Mesenchymal stem cell (in vitro differentiated cells and primary cell): Measurements from ENCODE around the gene DEPDC1.

Experiments
- DNase-seq: peaks from one replicate; pipeline ENCODE4 v3.0.0-alpha.2; 2013
- H2AFZ ChIP-seq: one replicate; pipeline ENCODE4 v1.6.1; 2013; ENCODE audit warnings: low read depth, mild to moderate bottlenecking, control low read depth, inconsistent platforms, low read length, moderate library complexity
- H2AK5ac ChIP-seq: 2 replicates; pipeline ENCODE4 v1.6.1; 2013; ENCODE audit warnings: low read length, moderate library complexity, mild to moderate bottlenecking, inconsistent platforms; ENCODE audit not compliant: severe bottlenecking
- H2BK120ac ChIP-seq: one replicate; pipeline ENCODE4 v1.6.1; 2013; ENCODE audit warnings: low read depth, mild to moderate bottlenecking, inconsistent platforms, low read length, moderate library complexity
- H2BK12ac ChIP-seq, 2 experiments: one replicate each; pipeline ENCODE4 v1.6.1; 2013; ENCODE audit warnings: inconsistent platforms in 2 of 2, low read length in 2 of 2, mild to moderate bottlenecking in 2 of 2, moderate library complexity in 2 of 2, control low read depth in 1 of 2
- H2BK15ac ChIP-seq: one replicate; pipeline ENCODE4 v1.6.1; 2013; ENCODE audit warnings: mild to moderate bottlenecking, low read depth, inconsistent platforms; ENCODE audit not compliant: poor library complexity, severe bottlenecking
- H2BK5ac ChIP-seq: 2 replicates; pipeline ENCODE4 v1.6.1; 2013; ENCODE audit warnings: low read depth, mild to moderate bottlenecking, low read length, control low read depth, inconsistent platforms; ENCODE audit not compliant: poor library complexity, severe bottlenecking
- H3K14ac ChIP-seq, 2 experiments: one replicate each; pipeline ENCODE4 v1.6.1; 2013; ENCODE audit warnings: inconsistent platforms in 2 of 2, low read length in 2 of 2, control low read depth in 1 of 2, mild to moderate bottlenecking in 1 of 2, moderate library complexity in 1 of 2
- H3K18ac ChIP-seq, 2 experiments: one replicate each; pipeline ENCODE4 v1.6.1; 2013; ENCODE audit warnings: inconsistent platforms in 2 of 2, low read length in 2 of 2, control low read depth in 1 of 2, low read depth in 1 of 2, mild to moderate bottlenecking in 1 of 2
- H3K23ac ChIP-seq, 2 experiments: one replicate each; pipeline ENCODE4 v1.6.1; 2013; ENCODE audit warnings: inconsistent platforms in 2 of 2, low read length in 2 of 2, mild to moderate bottlenecking in 2 of 2, moderate library complexity in 2 of 2, control low read depth in 1 of 2
- H3K27ac ChIP-seq: 2 replicates; pipeline ENCODE4 v1.5.1; 2013; ENCODE audit warnings: mild to moderate bottlenecking, moderate library complexity, low read length, control low read depth, inconsistent platforms; ENCODE audit not compliant: poor library complexity, severe bottlenecking
- H3K27me3 ChIP-seq, 2 experiments: 2 replicates each; pipeline versions ENCODE4 v1.6.1 to v1.7.0; 2013; ENCODE audit warnings: low read length in 2 of 2, mild to moderate bottlenecking in 2 of 2, moderate library complexity in 2 of 2, control low read depth in 1 of 2, inconsistent platforms in 1 of 2; ENCODE audit not compliant: control insufficient read depth in 1 of 2, insufficient read depth in 1 of 2
- H3K36me3 ChIP-seq, 2 experiments: 2 replicates each; pipeline versions ENCODE4 v1.6.1 to v1.7.0; 2013; ENCODE audit warnings: low read length in 2 of 2, control low read depth in 1 of 2, inconsistent platforms in 1 of 2, low read depth in 1 of 2, mild to moderate bottlenecking in 1 of 2; ENCODE audit not compliant: insufficient read depth in 2 of 2, control insufficient read depth in 1 of 2
- H3K4ac ChIP-seq, 2 experiments: one replicate each; pipeline ENCODE4 v1.6.1; 2013; ENCODE audit warnings: inconsistent platforms in 2 of 2, low read length in 2 of 2, mild to moderate bottlenecking in 2 of 2, moderate library complexity in 2 of 2, control low read depth in 1 of 2, low read depth in 1 of 2
- H3K4me1 ChIP-seq: 2 replicates; pipeline ENCODE4 v1.6.1; 2013; ENCODE audit warnings: low read depth, low read length, control low read depth; ENCODE audit not compliant: control insufficient read depth, insufficient read depth
- H3K4me2 ChIP-seq: 2 replicates; pipeline ENCODE4 v1.6.1; 2013; ENCODE audit warnings: low read length, mild to moderate bottlenecking, inconsistent platforms; ENCODE audit not compliant: poor library complexity, severe bottlenecking
- H3K4me3 ChIP-seq, 2 experiments: 2 replicates each; pipeline versions ENCODE4 v1.5.1 to v1.7.0; 2013; ENCODE audit warnings: low read length in 2 of 2, mild to moderate bottlenecking in 2 of 2, control low read depth in 1 of 2, low read depth in 1 of 2; ENCODE audit not compliant: insufficient read depth in 1 of 2
- H3K79me1 ChIP-seq: replicated peaks from 2 replicates; pipeline ENCODE4 v1.6.1; 2013; ENCODE audit warnings: mild to moderate bottlenecking, control low read depth, low read length, inconsistent platforms; ENCODE audit not compliant: poor library complexity, severe bottlenecking
- H3K9ac ChIP-seq: 2 replicates; pipeline ENCODE4 v1.7.0; 2013; ENCODE audit warnings: mild to moderate bottlenecking, low read length, moderate library complexity
- H3K9me3 ChIP-seq: 2 replicates; pipeline ENCODE4 v1.7.0; 2013; ENCODE audit warnings: mild to moderate bottlenecking, low read length; ENCODE audit not compliant: control insufficient read depth
- H4K8ac ChIP-seq: one replicate; pipeline ENCODE4 v1.6.1; 2013; ENCODE audit warnings: inconsistent platforms, mild to moderate bottlenecking, low read length, moderate library complexity
- H4K91ac ChIP-seq: one replicate; pipeline ENCODE4 v1.6.1; 2013; ENCODE audit warnings: mild to moderate bottlenecking, low read length, inconsistent platforms
- WGBS: methylation state at CpG from one replicate; pipeline ENCODE4 v1.1.7; 2013; ENCODE audit warnings: mixed read lengths; 5-methylcytosine and 5-hydroxymethylcytosine counted together

Gene DEPDC1

DNA sequence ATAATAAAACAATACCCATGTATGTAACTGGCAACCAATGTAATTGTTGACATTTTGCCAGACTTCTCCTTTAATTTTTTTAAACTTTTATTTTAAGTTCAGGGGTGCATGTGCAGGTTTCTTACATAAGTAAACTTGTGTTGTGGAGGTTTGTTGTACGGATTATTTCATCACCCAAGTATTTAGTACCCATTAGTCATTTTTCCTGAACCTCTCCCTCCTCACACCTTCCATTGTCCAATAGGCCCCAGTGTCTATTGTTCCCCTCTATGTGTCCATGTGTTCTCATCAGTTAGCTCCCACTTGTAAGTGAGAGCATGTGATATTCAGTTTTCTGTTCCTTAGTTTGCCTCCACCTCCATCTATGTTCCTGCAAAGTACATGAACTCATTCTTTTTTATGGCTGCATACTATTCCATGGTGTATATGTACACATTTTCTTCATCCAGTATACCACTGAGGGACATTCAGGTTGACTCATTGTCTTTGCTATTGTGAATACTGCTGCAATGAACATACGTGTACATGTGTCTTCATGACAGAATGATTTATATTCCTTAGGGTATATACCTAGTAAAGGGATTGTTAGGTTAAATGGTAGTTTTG is 6.7 kb downstream of the DEPDC1 start:
- no peaks in the 10 kb centered on the region for H3K9me3 ChIP-seq
- no peak for DNase-seq
- H4K91ac ChIP-seq: no peak overlapping the region
- H3K27me3 ChIP-seq: no peaks in the 10 kb centered on the region
- H3K79me1 ChIP-seq: peaks cover 8% of the 10 kb centered on the region
- H3K9ac ChIP-seq: no peak overlapping the region
- no peak overlapping the region for H3K4me3 ChIP-seq
- WGBS: no CpG with 5 or more reads among the region's 2 CpGs
- no peak overlapping the region for H3K23ac ChIP-seq
- no peak overlapping the region for H4K8ac ChIP-seq
- H2AFZ ChIP-seq: no peak overlapping the region
- no peak overlapping the region for H3K14ac ChIP-seq
- H3K4ac ChIP-seq: no peak overlapping the region
- H2BK5ac ChIP-seq: no peak overlapping the region
- H3K4me1 ChIP-seq: no peaks in the 10 kb centered on the region
- H2AK5ac ChIP-seq: no peak overlapping the region
- no peak overlapping the region for H2BK15ac ChIP-seq
- H3K18ac ChIP-seq: no peak overlapping the region
- no peak overlapping the region for H3K4me2 ChIP-seq
- no peak overlapping the region for H3K27ac ChIP-seq
- no peaks in the 10 kb centered on the region for H3K36me3 ChIP-seq
- no peak overlapping the region for H2BK12ac ChIP-seq
- no peak overlapping the region for H2BK120ac ChIP-seq

DNA sequence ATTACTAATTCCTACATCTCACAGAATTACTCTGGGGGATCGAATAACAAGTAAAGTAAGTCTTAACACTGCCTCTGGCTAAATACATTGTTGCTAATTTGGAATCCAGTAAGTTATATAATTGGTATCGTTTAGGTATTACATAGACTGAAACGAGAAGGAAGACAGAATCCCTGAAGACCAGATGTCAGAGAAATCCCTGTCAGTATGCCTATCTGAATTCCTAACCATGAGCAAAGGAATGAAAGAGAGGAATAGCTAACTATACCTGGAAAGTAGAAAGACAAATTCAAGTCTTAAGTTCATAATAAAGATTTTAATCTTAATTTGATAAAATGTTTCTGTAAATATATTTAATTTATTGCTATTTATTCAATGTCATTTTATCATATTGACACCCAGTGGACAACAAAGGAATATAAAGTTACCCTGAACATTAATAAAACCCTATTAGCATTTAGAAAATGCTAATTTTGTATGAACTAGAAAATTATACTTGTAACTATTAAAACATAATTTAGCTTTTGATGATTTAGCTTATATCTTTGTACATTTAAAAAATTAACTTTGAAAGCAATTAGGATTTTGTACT is 11.4 kb downstream of the DEPDC1 start:
- H3K27ac ChIP-seq: no peak overlapping the region
- H3K4me2 ChIP-seq: no peak overlapping the region
- H3K18ac ChIP-seq: no peak overlapping the region
- no peak overlapping the region for H2AFZ ChIP-seq
- H3K79me1 ChIP-seq: peaks cover 6% of the 10 kb centered on the region
- no peak overlapping the region for H2BK5ac ChIP-seq
- DNase-seq: no peak
- H3K27me3 ChIP-seq: no peaks in the 10 kb centered on the region
- H3K23ac ChIP-seq: no peak overlapping the region
- no peaks in the 10 kb centered on the region for H3K9me3 ChIP-seq
- no peak overlapping the region for H2AK5ac ChIP-seq
- H4K91ac ChIP-seq: no peak overlapping the region
- WGBS: no CpG with 5 or more reads among the region's 3 CpGs
- no peak overlapping the region for H2BK12ac ChIP-seq
- H2BK15ac ChIP-seq: no peak overlapping the region
- no peaks in the 10 kb centered on the region for H3K36me3 ChIP-seq
- no peak overlapping the region for H3K14ac ChIP-seq
- H3K4me1 ChIP-seq: no peaks in the 10 kb centered on the region
- H3K4me3 ChIP-seq: no peak overlapping the region
- H3K9ac ChIP-seq: no peak overlapping the region
- no peak overlapping the region for H3K4ac ChIP-seq
- no peak overlapping the region for H2BK120ac ChIP-seq
- H4K8ac ChIP-seq: no peak overlapping the region

DNA sequence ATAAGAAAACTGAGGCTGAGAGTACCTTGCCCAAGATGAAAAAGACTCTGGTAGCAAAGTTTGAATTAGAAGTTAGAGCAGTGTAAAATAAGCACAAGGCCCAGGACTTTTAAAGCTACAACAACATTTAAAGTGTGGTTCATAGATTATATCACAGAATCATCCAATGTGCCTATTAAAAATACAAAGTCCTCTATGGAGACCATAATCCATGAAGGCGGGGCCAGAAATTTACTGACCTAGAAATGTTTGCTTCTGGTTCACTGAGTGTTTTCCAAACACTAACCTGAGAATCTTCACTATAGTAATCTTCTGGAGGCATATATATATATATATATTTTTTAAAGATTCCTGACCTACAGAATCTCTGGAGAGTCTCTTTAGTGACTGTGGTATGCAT is 12.3 kb downstream of the DEPDC1 start:
- no peak overlapping the region for H4K91ac ChIP-seq
- no peak overlapping the region for H2BK5ac ChIP-seq
- H3K9me3 ChIP-seq: no peaks in the 10 kb centered on the region
- no peak overlapping the region for H3K4me3 ChIP-seq
- no peak overlapping the region for H2AK5ac ChIP-seq
- no peak overlapping the region for H3K4ac ChIP-seq
- H3K36me3 ChIP-seq: no peaks in the 10 kb centered on the region
- H3K27ac ChIP-seq: no peak overlapping the region
- DNase-seq: no peak
- H4K8ac ChIP-seq: no peak overlapping the region
- no CpG with 5 or more reads among the region's 1 CpG for WGBS
- H3K23ac ChIP-seq: no peak overlapping the region
- no peak overlapping the region for H3K18ac ChIP-seq
- no peaks in the 10 kb centered on the region for H3K27me3 ChIP-seq
- no peak overlapping the region for H2BK120ac ChIP-seq
- H2BK12ac ChIP-seq: no peak overlapping the region
- H3K14ac ChIP-seq: no peak overlapping the region
- H2AFZ ChIP-seq: no peak overlapping the region
- H3K9ac ChIP-seq: no peak overlapping the region
- no peak overlapping the region for H3K4me2 ChIP-seq
- peaks cover 5% of the 10 kb centered on the region for H3K79me1 ChIP-seq
- H2BK15ac ChIP-seq: no peak overlapping the region
- no peaks in the 10 kb centered on the region for H3K4me1 ChIP-seq

DNA sequence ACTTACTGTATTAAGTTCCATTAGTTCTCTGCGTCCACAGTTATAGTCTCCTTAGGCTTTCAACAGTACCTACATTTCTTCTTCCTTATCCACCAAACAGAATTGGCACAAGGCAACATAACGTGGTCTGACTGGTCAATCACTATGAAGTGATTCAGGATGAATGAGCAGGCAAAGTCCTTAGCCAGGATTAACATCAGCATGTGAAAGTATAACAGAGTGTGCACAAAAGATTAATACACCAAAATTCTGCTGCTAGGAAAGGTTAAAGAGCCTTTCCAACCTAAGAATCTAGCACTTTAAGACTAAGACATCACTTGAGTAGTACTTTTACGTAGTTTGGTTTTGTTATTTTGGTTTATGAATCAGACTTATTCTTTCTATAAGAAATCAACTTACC is 15.8 kb downstream of the DEPDC1 start:
- no peaks in the 10 kb centered on the region for H3K9me3 ChIP-seq
- peaks cover 3% of the 10 kb centered on the region for H3K79me1 ChIP-seq
- no peak overlapping the region for H3K9ac ChIP-seq
- no peak overlapping the region for H2AFZ ChIP-seq
- no peak overlapping the region for H2BK5ac ChIP-seq
- no peak overlapping the region for H2BK120ac ChIP-seq
- H3K4me1 ChIP-seq: no peaks in the 10 kb centered on the region
- no peak overlapping the region for H2BK12ac ChIP-seq
- 100% methylated on average over 2 of the region's 3 CpGs for WGBS
- H4K91ac ChIP-seq: no peak overlapping the region
- H3K4ac ChIP-seq: no peak overlapping the region
- no peaks in the 10 kb centered on the region for H3K27me3 ChIP-seq
- H4K8ac ChIP-seq: no peak overlapping the region
- no peak overlapping the region for H3K14ac ChIP-seq
- DNase-seq: no peak
- H3K18ac ChIP-seq: no peak overlapping the region
- peaks cover 0 to 6% of the 10 kb centered on the region in 2 experiments for H3K36me3 ChIP-seq
- H3K27ac ChIP-seq: no peak overlapping the region
- no peak overlapping the region for H3K23ac ChIP-seq
- H2BK15ac ChIP-seq: no peak overlapping the region
- no peak overlapping the region for H3K4me2 ChIP-seq
- no peak overlapping the region for H2AK5ac ChIP-seq
- H3K4me3 ChIP-seq: no peak overlapping the region
